ENCODE results near the gene TMIGD3.

TMIGD3 gene

GRCh38 chr1:111446967-111447892, 56.2 kb downstream of the TMIGD3 start:
- DNase-seq = no peak

- DNase-seq = no peak
Observed at GRCh38 chr1:111446546-111446945, 56.9 kb downstream of the TMIGD3 start.

- DNase-seq = no peak
Observed at GRCh38 chr1:111444031-111444430, 59.4 kb downstream of the TMIGD3 start.

GRCh38 chr1:111442457-111442856, 61.0 kb downstream of the TMIGD3 start:
- DNase-seq = no peak

GRCh38 chr1:111441573-111442192, 61.8 kb downstream of the TMIGD3 start:
- DNase-seq = no peak

GRCh38 chr1:111439461-111440351, 63.7 kb downstream of the TMIGD3 start:
- no peak for DNase-seq

- no peak for DNase-seq
Observed at GRCh38 chr1:111436726-111437125, 66.7 kb downstream of the TMIGD3 start.

Data from NCI-H1694 (cell line).